D721Med (cell line): ENCODE data around the gene RHOH.
A peak's percentile ranks its signal among the peaks of the same experiment; 100 is the strongest.

Source experiments
- DNase-seq: peaks from one replicate; pipeline ENCODE4 v3.0.0; 2011; ENCODE audit warnings: low spot score; ENCODE audit not compliant: insufficient read length
- FAIRE-seq: peaks from 2 replicates; lab custom pipeline; 2011; peaks lifted over from hg19 to GRCh38; lab: Jason Lieb, UNC
- TF ChIP-seq, protein P1 (sequence below): IDR thresholded peaks from 2 replicates; pipeline ENCODE4 v1.5.1; 2012; ENCODE audit warnings: mild to moderate bottlenecking, control low read depth; ENCODE audit not compliant: insufficient read depth; ENCODE audit errors: missing control alignments

The RHOH gene

DNA sequence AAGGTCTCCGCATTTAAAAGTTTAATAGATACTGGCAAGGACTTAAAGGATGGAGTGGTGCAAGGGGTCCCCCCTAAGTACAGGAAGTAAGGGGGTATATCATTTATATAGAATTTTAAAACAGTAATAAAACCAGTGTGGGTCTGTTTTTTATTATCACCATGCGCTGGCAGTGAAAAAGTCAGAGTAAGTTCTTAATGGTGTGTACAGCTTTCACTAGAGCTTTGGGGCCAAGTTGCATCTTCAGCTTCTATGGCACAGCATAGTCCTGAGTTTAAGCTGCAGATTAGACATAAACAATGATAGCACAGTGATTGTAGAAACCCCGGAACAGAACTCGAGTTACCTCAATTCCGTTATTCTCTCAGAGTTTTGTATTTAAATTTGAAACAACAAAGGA is 27.6 kb downstream of the RHOH start:
- TF ChIP-seq, protein P1, sequence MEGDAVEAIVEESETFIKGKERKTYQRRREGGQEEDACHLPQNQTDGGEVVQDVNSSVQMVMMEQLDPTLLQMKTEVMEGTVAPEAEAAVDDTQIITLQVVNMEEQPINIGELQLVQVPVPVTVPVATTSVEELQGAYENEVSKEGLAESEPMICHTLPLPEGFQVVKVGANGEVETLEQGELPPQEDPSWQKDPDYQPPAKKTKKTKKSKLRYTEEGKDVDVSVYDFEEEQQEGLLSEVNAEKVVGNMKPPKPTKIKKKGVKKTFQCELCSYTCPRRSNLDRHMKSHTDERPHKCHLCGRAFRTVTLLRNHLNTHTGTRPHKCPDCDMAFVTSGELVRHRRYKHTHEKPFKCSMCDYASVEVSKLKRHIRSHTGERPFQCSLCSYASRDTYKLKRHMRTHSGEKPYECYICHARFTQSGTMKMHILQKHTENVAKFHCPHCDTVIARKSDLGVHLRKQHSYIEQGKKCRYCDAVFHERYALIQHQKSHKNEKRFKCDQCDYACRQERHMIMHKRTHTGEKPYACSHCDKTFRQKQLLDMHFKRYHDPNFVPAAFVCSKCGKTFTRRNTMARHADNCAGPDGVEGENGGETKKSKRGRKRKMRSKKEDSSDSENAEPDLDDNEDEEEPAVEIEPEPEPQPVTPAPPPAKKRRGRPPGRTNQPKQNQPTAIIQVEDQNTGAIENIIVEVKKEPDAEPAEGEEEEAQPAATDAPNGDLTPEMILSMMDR = no peak
- FAIRE-seq (no peak), DNase-seq (no peak)

- DNase-seq = no peak
- no peak for FAIRE-seq
- TF ChIP-seq, protein P1 = no peak
Observed at GRCh38 chr4:40225497-40225896, 28.7 kb downstream of the RHOH start.

GRCh38 chr4:40227284-40227683 is 30.5 kb downstream of the RHOH start:
- no peak for FAIRE-seq
- no peak for DNase-seq

DNA sequence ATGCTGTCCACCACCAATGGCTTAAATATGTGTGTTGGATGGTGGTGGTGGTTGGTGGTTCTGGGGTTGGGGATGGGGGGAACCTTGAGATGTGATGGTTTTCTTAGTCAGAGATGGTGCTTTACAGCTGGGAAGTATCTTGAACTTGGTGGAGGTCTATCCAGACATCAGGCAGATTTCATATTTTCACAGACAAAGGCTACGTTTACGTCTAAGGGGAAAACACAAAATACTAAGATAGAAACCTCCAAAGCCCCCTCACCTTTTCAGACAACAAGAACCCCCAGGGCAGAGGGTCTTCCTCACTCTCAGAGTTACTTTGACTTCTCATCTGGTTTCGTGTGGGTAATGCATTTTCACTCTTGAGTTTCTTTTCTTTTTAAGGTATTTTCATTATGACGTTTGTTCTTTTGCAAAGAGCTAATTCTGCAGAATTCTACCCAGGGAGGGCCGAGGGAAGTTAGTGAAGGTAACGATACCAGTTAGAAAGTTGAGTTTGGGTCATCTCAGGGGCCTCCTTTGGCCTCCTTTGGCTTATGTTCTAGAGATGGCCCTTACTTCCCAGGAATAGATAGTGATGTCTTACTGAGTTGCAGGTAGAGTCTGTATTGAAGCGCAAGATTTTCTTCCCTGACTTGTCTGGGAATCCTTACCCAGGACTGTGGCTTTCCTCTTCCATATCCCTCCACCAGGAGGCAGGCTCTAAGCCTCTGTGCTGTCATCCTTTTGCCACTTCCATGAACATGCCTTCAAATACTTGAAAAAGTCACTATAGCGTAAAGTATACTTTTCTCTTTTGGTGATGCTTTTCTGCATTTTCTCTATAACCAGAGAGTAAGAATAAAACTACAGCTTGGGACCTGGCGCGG is 31.9 kb downstream of the RHOH start:
- FAIRE-seq = no peak
- DNase-seq = no peak
- TF ChIP-seq, protein P1 = peak; percentile 1

More at GRCh38 chr4:40227284-40227683, 30.5 kb downstream of the RHOH start:
- TF ChIP-seq, protein P1 = no peak

DNA sequence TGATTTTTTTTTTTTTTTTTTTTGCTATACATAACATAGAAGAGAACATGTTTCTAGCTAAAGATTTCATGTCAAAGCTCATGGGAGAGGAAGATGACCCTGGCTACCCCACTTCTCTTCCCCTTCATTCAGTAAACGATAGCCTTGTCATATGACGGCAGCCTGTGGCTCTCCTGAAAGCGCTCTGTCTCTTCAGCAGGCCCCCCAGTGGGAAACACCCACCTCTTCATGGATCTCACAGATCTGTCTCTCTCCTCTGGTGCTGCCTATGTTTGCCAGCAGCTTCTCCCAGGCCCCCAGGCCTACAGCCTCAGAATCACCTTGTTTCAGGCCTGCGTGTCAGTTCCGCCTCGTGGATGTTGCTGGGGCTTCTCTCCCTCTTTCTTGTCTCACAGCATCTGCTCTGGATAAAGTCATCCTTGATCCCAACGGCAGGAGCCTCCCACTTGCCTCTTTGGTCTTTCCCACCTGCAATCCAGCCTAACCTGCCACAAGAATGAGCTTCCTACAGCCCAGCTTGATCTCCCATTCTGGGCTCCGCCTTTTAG is 34.6 kb downstream of the RHOH start:
- DNase-seq = no peak
- TF ChIP-seq, protein P1 = no peak
- no peak for FAIRE-seq

- TF ChIP-seq, protein P1 = no peak
Observed at GRCh38 chr4:40232610-40233009, 35.8 kb downstream of the RHOH start.

GRCh38 chr4:40233227-40233626 is 36.4 kb downstream of the RHOH start:
- TF ChIP-seq, protein P1 = no peak
- no peak for FAIRE-seq

More at GRCh38 chr4:40232610-40233009, 35.8 kb downstream of the RHOH start:
- DNase-seq = no peak
- FAIRE-seq = no peak

More at GRCh38 chr4:40233227-40233626, 36.4 kb downstream of the RHOH start:
- no peak for DNase-seq
